NCI-H2029 treated with DMSO at 0.1 percent for 48 hours (cell line): Measurements from ENCODE around the gene TSHZ3.

ENCODE experiments used
- DNase-seq: peaks from one replicate; lab custom pipeline; 2025; lab: John Stamatoyannopoulos, UW

TSHZ3 gene

GRCh38 chr19:31337008-31337914, 12.0 kb downstream of the TSHZ3 start:
- no peak for DNase-seq

DNA sequence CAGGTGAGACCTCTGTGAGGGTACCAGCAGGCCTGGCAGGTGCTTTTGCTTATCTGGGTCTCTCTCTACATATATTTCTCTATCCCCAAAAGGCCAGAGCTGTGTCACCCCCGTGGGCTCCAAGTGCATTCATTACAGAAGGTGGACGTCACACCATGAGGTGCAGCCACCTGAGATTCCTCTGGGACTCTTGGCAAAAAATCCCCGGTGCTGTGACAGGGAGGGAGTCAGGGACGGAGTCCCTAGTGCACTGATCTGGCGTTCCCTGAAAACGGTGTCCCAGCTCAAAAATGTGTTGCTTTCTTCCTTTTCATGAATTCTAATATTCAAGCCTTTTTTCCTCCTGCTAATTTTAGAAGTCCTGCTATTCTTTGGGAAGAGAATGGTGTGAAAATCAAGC, 13.5 kb downstream of the TSHZ3 start:
- no peak for DNase-seq

DNA sequence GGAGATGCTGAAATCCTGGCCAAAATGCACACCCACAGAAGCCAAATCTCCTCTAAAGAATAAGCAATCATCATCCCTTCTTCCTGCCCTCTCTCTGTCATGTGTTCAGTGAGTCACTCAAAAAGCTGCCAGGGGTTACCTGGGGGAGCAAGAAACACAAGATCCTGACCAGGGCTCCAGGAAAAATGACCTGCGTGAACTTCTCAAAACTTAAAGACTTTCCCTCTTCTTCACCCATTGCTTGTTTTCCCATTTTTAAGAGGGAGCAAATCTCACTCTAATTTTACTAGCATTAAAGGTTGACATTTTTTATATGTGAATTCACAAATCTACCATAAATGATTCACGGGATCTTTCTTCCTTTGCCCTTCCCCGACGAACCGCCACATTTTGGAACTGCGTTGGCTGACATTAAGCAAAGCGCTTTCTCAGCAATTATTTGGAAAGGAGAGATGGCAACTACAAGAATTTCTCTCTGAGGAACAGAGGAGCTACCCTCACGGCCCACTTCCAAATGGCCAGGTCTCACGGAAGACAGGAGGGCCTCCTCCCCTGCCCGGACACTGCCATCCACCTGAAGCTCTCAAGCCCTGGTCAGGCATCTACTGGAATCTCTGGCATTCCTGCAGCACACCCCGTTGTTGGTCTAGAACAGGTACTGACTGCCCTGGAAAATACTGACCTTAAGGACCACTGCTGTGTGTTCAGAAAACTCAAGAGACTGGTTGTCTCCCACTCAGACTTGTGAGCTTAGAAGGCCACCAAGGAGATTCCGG, 14.2 kb downstream of the TSHZ3 start:
- DNase-seq: no peak

GRCh38 chr19:31334101-31334848, 15.0 kb downstream of the TSHZ3 start:
- DNase-seq: no peak

- no peak for DNase-seq
Measured at GRCh38 chr19:31332096-31332495, 17.1 kb downstream of the TSHZ3 start.

GRCh38 chr19:31331536-31331935, 17.7 kb downstream of the TSHZ3 start:
- no peak for DNase-seq

DNA sequence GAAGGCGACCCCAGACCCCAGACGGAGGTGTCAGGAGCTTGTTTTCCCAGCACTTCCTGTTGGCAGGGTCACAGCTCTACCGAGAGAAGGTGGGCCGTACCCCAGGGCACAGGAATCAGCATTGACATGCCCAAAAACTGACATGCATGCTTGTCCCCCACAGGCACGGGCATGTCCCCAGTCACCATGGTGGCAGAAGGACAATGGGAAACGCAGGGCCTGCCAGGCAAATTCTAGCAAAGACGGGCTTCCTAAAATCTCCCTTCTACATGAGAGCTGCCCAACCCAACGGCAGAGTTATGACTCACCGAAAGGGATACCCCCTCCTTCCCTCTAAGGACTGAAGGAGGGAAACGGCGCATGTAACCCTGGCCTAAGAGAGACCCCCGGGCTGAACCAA, 18.5 kb downstream of the TSHZ3 start:
- DNase-seq: no peak

GRCh38 chr19:31330237-31330636, 19.0 kb downstream of the TSHZ3 start:
- no peak for DNase-seq

DNA sequence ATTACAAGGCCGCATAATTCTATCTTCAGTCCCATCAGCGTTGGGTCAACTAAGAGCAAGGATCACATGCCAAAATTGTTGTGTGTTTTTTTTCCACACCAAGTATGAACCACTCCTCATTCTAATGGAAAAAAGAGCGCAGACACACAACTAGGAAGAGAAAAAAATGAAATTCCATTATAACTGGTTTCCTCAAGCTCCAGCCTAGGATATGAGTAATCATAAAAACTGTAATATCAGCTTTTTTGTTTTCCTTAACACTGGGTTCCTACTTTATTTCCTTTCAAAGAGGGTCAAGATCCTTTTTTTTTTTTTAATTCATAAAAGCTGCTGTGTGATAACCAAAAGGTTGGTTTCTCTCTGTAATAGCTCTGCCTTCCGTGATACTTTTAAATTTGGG, 19.4 kb downstream of the TSHZ3 start:
- DNase-seq: no peak

DNA sequence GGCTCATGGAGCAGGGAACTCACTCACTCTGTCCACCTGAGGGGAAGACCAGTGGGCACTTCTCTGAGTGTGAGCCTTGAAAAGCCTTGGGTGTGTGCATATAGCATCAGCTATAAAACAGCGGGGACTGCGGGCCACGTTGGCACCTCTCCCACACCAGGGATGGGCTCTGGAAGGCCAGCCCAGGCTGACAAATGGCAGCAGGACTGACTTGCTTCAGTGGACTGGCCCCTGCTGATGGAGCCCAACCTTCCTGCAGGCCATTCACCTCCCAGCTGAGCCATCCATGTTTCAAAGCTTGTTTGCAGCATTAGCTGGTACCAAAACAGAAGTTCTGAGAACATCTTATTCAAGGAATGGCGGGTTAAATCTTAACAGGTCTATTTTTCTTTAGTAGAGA, 21.0 kb downstream of the TSHZ3 start:
- DNase-seq: no peak

DNA sequence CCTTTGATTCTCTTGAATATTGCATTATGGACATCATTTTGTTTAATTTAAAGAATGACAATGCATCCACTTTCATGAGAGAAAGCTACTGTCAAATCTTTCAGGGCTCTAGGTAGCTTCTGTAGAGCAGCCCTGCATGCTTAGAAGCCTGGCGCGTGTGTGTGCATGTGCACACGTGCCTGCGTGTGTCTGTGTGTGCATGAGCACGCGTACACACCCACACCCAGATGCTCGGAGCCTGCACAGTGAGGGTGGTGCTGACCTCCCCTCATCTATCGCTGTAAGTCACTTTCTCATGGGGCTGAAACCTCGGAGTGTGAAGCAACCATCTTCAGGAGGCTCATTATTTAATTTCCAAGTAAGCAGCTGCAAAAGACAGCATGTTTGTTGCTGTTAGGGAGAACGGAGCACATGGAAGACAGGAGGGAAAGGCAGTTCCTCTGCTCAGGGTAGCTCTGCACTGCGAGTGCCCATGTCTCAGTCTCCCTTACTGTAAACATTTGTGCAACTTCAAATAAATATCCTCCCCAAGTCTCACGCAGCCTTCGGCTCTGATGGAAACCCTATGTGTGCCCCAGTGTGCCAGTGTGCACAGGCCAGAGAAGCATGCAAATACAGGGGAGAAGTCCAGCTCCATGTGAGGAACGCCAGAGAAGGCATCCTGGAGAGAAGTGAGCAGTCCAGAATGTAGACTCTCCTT, 22.8 kb downstream of the TSHZ3 start:
- DNase-seq: no peak

DNA sequence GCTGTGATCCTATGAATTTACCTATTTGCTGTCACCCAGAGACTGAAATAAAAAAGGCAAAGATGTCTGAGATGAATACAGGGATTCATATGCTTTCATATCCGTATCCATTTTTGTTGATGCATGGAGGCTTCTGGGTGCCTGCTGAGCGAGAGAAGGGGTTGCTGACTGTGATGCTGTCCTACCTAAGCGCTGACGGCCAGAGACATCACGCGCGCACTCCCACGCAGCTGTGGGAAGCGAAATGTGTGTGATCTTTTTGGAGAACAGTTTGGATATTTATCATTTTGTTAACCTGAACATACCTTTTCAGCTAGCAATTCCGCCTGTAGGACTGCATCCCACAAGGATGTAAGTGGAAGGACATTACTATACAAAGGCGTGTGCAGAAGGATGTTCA, 23.9 kb downstream of the TSHZ3 start:
- DNase-seq: no peak

GRCh38 chr19:31319465-31319864, 29.8 kb downstream of the TSHZ3 start:
- no peak for DNase-seq

- DNase-seq: no peak
Measured at GRCh38 chr19:31318790-31319425, 30.3 kb downstream of the TSHZ3 start.

- no peak for DNase-seq
Measured at GRCh38 chr19:31317570-31317969, 31.7 kb downstream of the TSHZ3 start.

DNA sequence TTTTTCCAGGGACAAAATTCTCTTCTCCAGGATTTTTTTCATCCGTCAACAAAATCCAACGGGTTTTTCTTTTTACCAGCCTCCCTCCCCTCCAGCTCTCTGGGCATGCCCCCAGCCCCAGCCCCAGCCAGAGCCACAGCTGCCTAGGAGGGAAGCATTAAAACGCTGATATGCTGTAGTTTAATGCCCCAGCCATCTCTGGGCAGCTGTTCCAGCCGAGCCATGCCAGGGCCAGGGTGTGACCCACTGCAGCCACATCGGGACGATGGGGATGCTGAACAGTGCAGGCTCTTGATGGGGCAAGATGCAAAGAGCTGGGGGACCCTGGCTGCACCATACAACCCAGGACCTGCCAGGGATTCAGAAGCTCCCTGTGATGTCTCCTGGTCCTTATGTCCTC, 32.1 kb downstream of the TSHZ3 start:
- no peak for DNase-seq

DNA sequence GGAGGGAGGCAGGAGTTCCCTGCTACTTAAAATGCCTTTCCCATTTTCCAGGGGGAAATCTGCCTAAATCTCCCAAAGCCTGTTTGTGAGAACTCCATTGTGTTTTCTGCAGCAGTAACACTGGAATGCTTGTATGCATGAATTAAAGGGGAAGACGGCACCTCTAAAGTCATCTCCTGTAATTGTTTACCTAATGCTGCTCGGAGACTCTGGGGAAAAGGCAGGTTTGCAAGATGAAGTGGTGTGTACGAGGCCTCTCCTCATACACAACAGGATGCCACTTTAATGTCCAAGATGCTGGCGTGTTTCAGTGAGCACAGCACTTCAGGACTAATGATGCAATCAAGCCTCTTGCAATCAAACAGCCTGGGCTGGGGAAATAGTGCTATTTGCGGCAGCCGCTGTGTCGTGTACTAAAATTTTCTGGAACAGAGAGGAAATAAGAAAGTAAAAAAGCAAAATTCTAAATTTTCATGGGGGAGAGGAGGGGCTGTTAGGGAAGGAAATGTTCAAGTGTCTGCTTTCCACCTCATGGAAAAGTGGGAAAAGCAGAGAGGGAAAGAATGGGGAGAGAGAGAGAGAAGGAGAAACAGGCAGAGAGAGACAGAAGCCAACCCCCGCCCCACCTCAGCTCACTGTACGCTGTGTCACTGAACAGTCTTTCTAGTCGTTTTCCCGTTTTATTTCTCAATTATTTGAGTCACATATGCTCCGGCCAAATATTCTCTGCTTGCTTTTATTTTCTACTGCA, 32.9 kb downstream of the TSHZ3 start:
- no peak for DNase-seq

GRCh38 chr19:31315652-31316051, 33.6 kb downstream of the TSHZ3 start:
- DNase-seq: no peak

GRCh38 chr19:31314849-31315629, 34.2 kb downstream of the TSHZ3 start:
- no peak for DNase-seq

DNA sequence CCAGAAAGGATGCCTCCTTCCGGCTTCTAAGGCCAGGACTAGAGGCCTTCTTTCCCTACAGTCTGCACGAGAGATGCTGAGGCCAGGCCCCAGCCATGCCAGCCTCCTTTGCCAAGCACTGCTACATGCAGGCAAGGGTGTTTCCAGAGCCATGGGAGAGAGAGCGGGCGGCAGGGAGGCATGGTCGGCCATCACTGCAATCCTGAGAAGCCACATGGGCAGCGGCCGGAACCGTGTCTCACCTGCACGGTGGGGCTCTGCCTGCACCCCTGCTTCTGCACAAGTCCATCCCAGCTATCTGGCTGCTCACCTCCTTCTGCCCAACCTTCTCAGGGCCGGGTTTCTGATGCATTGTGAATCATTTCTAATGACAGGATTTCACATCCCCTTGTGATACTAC, 35.1 kb downstream of the TSHZ3 start:
- DNase-seq: no peak
